WTC11 (cell line): Measurements from ENCODE around the gene HJV.

Source experiments
- CREB1 ChIP-seq: sonication (generic); formaldehyde crosslinking; IDR thresholded peaks from 2 replicates; pipeline ENCODE4 v1.8.0; 2023; ENCODE audit warnings: mild to moderate bottlenecking, missing genetic modification reagents
- GABPB1 ChIP-seq: sonication (generic); formaldehyde crosslinking; IDR thresholded peaks from 2 replicates; pipeline ENCODE4 v1.8.1; 2023; ENCODE audit warnings: mild to moderate bottlenecking, missing genetic modification reagents
- IRF1 ChIP-seq: sonication (generic); formaldehyde crosslinking; IDR thresholded peaks from 2 replicates; pipeline ENCODE4 v1.8.0; 2023; ENCODE audit warnings: missing genetic modification reagents
- IRF2 ChIP-seq: sonication (generic); formaldehyde crosslinking; IDR thresholded peaks from 2 replicates; pipeline ENCODE4 v1.8.0; 2022; ENCODE audit warnings: low read depth, missing genetic modification reagents, borderline replicate concordance
- MAX ChIP-seq: sonication (generic); formaldehyde crosslinking; IDR thresholded peaks from 2 replicates; pipeline ENCODE4 v1.8.0; 2022; ENCODE audit warnings: mild to moderate bottlenecking, missing genetic modification reagents
- NFYB ChIP-seq: sonication (generic); formaldehyde crosslinking; conservative IDR thresholded peaks from 2 replicates; pipeline ENCODE4 v1.8.0; 2022; ENCODE audit warnings: low read depth, missing genetic modification reagents
- PRDM15 ChIP-seq: sonication (generic); formaldehyde crosslinking; IDR thresholded peaks from 2 replicates; pipeline ENCODE4 v1.8.0; 2022; ENCODE audit warnings: missing genetic modification reagents
- TCF7 ChIP-seq: sonication (generic); formaldehyde crosslinking; IDR thresholded peaks from 2 replicates; pipeline ENCODE4 v1.8.0; 2022; ENCODE audit warnings: mild to moderate bottlenecking, low read depth, missing genetic modification reagents, moderate library complexity
- TEAD4 ChIP-seq: sonication (generic); formaldehyde crosslinking; IDR thresholded peaks from 2 replicates; pipeline ENCODE4 v1.8.0; 2022; ENCODE audit warnings: mild to moderate bottlenecking, missing genetic modification reagents
- ZNF263 ChIP-seq: sonication (generic); formaldehyde crosslinking; IDR thresholded peaks from 2 replicates; pipeline ENCODE4 v1.8.1; 2022; ENCODE audit warnings: low read depth, mild to moderate bottlenecking, moderate library complexity, missing genetic modification reagents
- TF ChIP-seq, protein P1 (sequence below): fragments of 200-600 bp; IDR thresholded peaks from 2 replicates; pipeline ENCODE4 v1.8.0; 2022; ENCODE audit warnings: antibody characterized with exemption
- TF ChIP-seq, protein P2 (sequence below): sonication (generic); formaldehyde crosslinking; IDR thresholded peaks from 2 replicates; pipeline ENCODE4 v1.8.1; 2022; ENCODE audit warnings: low read depth, mild to moderate bottlenecking, moderate library complexity, missing genetic modification reagents, borderline replicate concordance
- TF ChIP-seq, protein P3 (sequence below): sonication (generic); formaldehyde crosslinking; IDR thresholded peaks from 2 replicates; pipeline ENCODE4 v1.8.1; 2023; ENCODE audit warnings: mild to moderate bottlenecking, missing genetic modification reagents, borderline replicate concordance
- TF ChIP-seq, protein P4 (sequence below): sonication (generic); formaldehyde crosslinking; IDR thresholded peaks from 2 replicates; pipeline ENCODE4 v1.8.0; 2022; ENCODE audit warnings: mild to moderate bottlenecking, missing genetic modification reagents

- TF ChIP-seq ZNF263 (CRISPR knock-in tag) (no peak), MAX (CRISPR knock-in tag) (no peak), NFYB (no peak), PRDM15 (CRISPR knock-in tag) (no peak), CREB1 (CRISPR knock-in tag) (no peak), TEAD4 (CRISPR knock-in tag) (no peak), IRF1 (no peak), TCF7 (CRISPR knock-in tag) (no peak), GABPB1 (CRISPR knock-in tag) (no peak), IRF2 (CRISPR knock-in tag) (no peak)
- TF ChIP-seq, protein P1, sequence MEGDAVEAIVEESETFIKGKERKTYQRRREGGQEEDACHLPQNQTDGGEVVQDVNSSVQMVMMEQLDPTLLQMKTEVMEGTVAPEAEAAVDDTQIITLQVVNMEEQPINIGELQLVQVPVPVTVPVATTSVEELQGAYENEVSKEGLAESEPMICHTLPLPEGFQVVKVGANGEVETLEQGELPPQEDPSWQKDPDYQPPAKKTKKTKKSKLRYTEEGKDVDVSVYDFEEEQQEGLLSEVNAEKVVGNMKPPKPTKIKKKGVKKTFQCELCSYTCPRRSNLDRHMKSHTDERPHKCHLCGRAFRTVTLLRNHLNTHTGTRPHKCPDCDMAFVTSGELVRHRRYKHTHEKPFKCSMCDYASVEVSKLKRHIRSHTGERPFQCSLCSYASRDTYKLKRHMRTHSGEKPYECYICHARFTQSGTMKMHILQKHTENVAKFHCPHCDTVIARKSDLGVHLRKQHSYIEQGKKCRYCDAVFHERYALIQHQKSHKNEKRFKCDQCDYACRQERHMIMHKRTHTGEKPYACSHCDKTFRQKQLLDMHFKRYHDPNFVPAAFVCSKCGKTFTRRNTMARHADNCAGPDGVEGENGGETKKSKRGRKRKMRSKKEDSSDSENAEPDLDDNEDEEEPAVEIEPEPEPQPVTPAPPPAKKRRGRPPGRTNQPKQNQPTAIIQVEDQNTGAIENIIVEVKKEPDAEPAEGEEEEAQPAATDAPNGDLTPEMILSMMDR: no peak
- TF ChIP-seq, protein P2, sequence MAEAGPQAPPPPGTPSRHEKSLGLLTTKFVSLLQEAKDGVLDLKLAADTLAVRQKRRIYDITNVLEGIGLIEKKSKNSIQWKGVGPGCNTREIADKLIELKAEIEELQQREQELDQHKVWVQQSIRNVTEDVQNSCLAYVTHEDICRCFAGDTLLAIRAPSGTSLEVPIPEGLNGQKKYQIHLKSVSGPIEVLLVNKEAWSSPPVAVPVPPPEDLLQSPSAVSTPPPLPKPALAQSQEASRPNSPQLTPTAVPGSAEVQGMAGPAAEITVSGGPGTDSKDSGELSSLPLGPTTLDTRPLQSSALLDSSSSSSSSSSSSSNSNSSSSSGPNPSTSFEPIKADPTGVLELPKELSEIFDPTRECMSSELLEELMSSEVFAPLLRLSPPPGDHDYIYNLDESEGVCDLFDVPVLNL: no peak
- TF ChIP-seq, protein P3, sequence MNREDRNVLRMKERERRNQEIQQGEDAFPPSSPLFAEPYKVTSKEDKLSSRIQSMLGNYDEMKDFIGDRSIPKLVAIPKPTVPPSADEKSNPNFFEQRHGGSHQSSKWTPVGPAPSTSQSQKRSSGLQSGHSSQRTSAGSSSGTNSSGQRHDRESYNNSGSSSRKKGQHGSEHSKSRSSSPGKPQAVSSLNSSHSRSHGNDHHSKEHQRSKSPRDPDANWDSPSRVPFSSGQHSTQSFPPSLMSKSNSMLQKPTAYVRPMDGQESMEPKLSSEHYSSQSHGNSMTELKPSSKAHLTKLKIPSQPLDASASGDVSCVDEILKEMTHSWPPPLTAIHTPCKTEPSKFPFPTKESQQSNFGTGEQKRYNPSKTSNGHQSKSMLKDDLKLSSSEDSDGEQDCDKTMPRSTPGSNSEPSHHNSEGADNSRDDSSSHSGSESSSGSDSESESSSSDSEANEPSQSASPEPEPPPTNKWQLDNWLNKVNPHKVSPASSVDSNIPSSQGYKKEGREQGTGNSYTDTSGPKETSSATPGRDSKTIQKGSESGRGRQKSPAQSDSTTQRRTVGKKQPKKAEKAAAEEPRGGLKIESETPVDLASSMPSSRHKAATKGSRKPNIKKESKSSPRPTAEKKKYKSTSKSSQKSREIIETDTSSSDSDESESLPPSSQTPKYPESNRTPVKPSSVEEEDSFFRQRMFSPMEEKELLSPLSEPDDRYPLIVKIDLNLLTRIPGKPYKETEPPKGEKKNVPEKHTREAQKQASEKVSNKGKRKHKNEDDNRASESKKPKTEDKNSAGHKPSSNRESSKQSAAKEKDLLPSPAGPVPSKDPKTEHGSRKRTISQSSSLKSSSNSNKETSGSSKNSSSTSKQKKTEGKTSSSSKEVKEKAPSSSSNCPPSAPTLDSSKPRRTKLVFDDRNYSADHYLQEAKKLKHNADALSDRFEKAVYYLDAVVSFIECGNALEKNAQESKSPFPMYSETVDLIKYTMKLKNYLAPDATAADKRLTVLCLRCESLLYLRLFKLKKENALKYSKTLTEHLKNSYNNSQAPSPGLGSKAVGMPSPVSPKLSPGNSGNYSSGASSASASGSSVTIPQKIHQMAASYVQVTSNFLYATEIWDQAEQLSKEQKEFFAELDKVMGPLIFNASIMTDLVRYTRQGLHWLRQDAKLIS (CRISPR knock-in tag): no peak
- TF ChIP-seq, protein P4, sequence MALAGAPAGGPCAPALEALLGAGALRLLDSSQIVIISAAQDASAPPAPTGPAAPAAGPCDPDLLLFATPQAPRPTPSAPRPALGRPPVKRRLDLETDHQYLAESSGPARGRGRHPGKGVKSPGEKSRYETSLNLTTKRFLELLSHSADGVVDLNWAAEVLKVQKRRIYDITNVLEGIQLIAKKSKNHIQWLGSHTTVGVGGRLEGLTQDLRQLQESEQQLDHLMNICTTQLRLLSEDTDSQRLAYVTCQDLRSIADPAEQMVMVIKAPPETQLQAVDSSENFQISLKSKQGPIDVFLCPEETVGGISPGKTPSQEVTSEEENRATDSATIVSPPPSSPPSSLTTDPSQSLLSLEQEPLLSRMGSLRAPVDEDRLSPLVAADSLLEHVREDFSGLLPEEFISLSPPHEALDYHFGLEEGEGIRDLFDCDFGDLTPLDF (CRISPR knock-in tag): no peak
These were observed 32.8 kb downstream of the HJV start for GRCh38 chr1:145988773-145989172.
